Stimulated activated CD8-positive, alpha-beta memory T cell treated with anti-CD3 and anti-CD28 coated beads, Interleukin-12 subunit alpha, Interleukin-12 subunit beta, amount 100 ng/mL, for 4 hours (primary cell): ENCODE results near the gene KAT7.
"Not testable (repeated sequence)": the region's sequence is repeated elsewhere in the genome, so short reads cannot be mapped to it uniquely, and the experiment has no call there.

ENCODE experiments used
- DNase-seq: peaks from one replicate; pipeline ENCODE4 v3.0.0-alpha.2; 2020; ENCODE audit warnings: low read depth

Gene KAT7

GRCh38 chr17:49809056-49809455 is 20.6 kb downstream of the KAT7 start:
- no peak for DNase-seq

- DNase-seq: no peak
Measured at GRCh38 chr17:49814781-49815529, 26.5 kb downstream of the KAT7 start.

- DNase-seq: no peak
Measured at GRCh38 chr17:49815761-49816281, 27.3 kb downstream of the KAT7 start.

- peak; percentile 8 for DNase-seq
Measured at GRCh38 chr17:49817993-49818392, 29.5 kb downstream of the KAT7 start.

- no peak for DNase-seq
Measured at GRCh38 chr17:49819138-49819537, 30.7 kb downstream of the KAT7 start.

GRCh38 chr17:49819651-49820050 is 31.2 kb downstream of the KAT7 start:
- no peak for DNase-seq

GRCh38 chr17:49820773-49821172 is 32.3 kb downstream of the KAT7 start:
- no peak for DNase-seq

GRCh38 chr17:49821466-49821865 is 33.0 kb downstream of the KAT7 start:
- no peak for DNase-seq

- DNase-seq: no peak
Measured at GRCh38 chr17:49821916-49822315, 33.4 kb downstream of the KAT7 start.

GRCh38 chr17:49822829-49823228 is 34.3 kb downstream of the KAT7 start:
- no peak for DNase-seq

- no peak for DNase-seq
Measured at GRCh38 chr17:49823614-49824013, 35.1 kb downstream of the KAT7 start.

- no peak for DNase-seq
Measured at GRCh38 chr17:49825645-49826044, 37.2 kb downstream of the KAT7 start.

- DNase-seq: not testable (repeated sequence)
Measured at GRCh38 chr17:49828325-49828724, 39.8 kb downstream of the KAT7 start.

- DNase-seq: no peak
Measured at GRCh38 chr17:49829026-49829425, 40.5 kb downstream of the KAT7 start.

- DNase-seq: no peak
Measured at GRCh38 chr17:49830605-49831004, 42.1 kb downstream of the KAT7 start.

- no peak for DNase-seq
Measured at GRCh38 chr17:49832840-49833599, 44.5 kb downstream of the KAT7 start.

- no peak for DNase-seq
Measured at GRCh38 chr17:49834118-49834743, 45.8 kb downstream of the KAT7 start.

- DNase-seq: no peak
Measured at GRCh38 chr17:49835472-49835871, 47.0 kb downstream of the KAT7 start.

GRCh38 chr17:49836111-49837030 is 47.9 kb downstream of the KAT7 start:
- no peak for DNase-seq

GRCh38 chr17:49839455-49839854 is 51.0 kb downstream of the KAT7 start:
- DNase-seq: no peak

GRCh38 chr17:49841548-49841947 is 53.1 kb downstream of the KAT7 start:
- no peak for DNase-seq

- no peak for DNase-seq
Measured at GRCh38 chr17:49842371-49842770, 53.9 kb downstream of the KAT7 start.
